Activated CD4-positive, CD25-positive, alpha-beta regulatory T cell treated with anti-CD3 and anti-CD28 coated beads, Interleukin-2, amount 50 U/mL, for 72 hours (primary cell): Measurements from ENCODE around the gene ERMARD.

ENCODE experiments used
- DNase-seq: peaks from one replicate; pipeline ENCODE4 v3.0.0; 2021

ERMARD gene

GRCh38 chr6:169751242-169752073 is at the start of gene ERMARD, which contains the start of gene DYNLT2:
Gene ERMARD, plus strand, starts transcription at chr6:169751622. Its CDS starts 36 bp downstream, at chr6:169751658.
Gene DYNLT2, minus strand, starts transcription at chr6:169751572. Its CDS starts 114 bp downstream, at chr6:169751458.
- peak; percentile 93 for DNase-seq

GRCh38 chr6:169701954-169702839 is 49.2 kb upstream of the ERMARD start, which contains the start of the genes C6orf120 and WDR27:
Gene C6orf120, plus strand, starts transcription at chr6:169702126. Its CDS starts 334 bp downstream, at chr6:169702460.
Gene WDR27, minus strand, starts transcription at chr6:169702029. Its CDS starts 13,024 bp downstream, at chr6:169689005.
- DNase-seq: peak; percentile 98

- DNase-seq: no peak
Observed at GRCh38 chr6:169702840-169703246, 48.6 kb upstream of the ERMARD start.

- DNase-seq: no peak
Observed at GRCh38 chr6:169707772-169708171, 43.6 kb upstream of the ERMARD start.

- no peak for DNase-seq
Observed at GRCh38 chr6:169709293-169709692, 42.1 kb upstream of the ERMARD start.

GRCh38 chr6:169710009-169710408 is 41.4 kb upstream of the ERMARD start:
- no peak for DNase-seq

- no peak for DNase-seq
Observed at GRCh38 chr6:169714178-169714577, 37.2 kb upstream of the ERMARD start.

GRCh38 chr6:169714595-169714994 is 36.8 kb upstream of the ERMARD start:
- no peak for DNase-seq

GRCh38 chr6:169719117-169719516 is 32.3 kb upstream of the ERMARD start:
- DNase-seq: no peak

- DNase-seq: no peak
Observed at GRCh38 chr6:169720207-169720855, 31.1 kb upstream of the ERMARD start.

- DNase-seq: peak; percentile 43
Observed at GRCh38 chr6:169722362-169723199, 28.8 kb upstream of the ERMARD start.

- DNase-seq: peak; percentile 73
Observed at GRCh38 chr6:169723200-169723909, 28.1 kb upstream of the ERMARD start.

GRCh38 chr6:169723991-169724493 is 27.4 kb upstream of the ERMARD start:
- peak; percentile 52 for DNase-seq

- peak; percentile 62 for DNase-seq
Observed at GRCh38 chr6:169724494-169725124, 26.8 kb upstream of the ERMARD start, which contains the start of gene PHF10. Gene PHF10, minus strand, starts transcription at chr6:169724500. Its CDS starts 569 bp downstream, at chr6:169723931.

GRCh38 chr6:169725125-169726048 is 26.0 kb upstream of the ERMARD start:
- DNase-seq: peak; percentile 34

- DNase-seq: no peak
Observed at GRCh38 chr6:169726049-169726400, 25.4 kb upstream of the ERMARD start.

GRCh38 chr6:169726963-169727362 is 24.5 kb upstream of the ERMARD start:
- no peak for DNase-seq

GRCh38 chr6:169729961-169730360 is 21.5 kb upstream of the ERMARD start:
- no peak for DNase-seq
